ENCODE data around the gene NXN.
"Not testable (repeated sequence)": the region's sequence is repeated elsewhere in the genome, so short reads cannot be mapped to it uniquely, and the experiment has no call there.

NXN gene

GRCh38 chr17:978103-979093, 1.2 kb downstream of the NXN start:
- DNase-seq: no peak

GRCh38 chr17:977166-977565, 2.4 kb downstream of the NXN start:
- DNase-seq: no peak

GRCh38 chr17:976312-976711, 3.3 kb downstream of the NXN start:
- DNase-seq: no peak

GRCh38 chr17:975371-975915, 4.1 kb downstream of the NXN start:
- DNase-seq: no peak

GRCh38 chr17:974778-975177, 4.8 kb downstream of the NXN start:
- not testable (repeated sequence) for DNase-seq

GRCh38 chr17:973053-973452, 6.5 kb downstream of the NXN start:
- no peak for DNase-seq

- DNase-seq: not testable (repeated sequence)
Observed at GRCh38 chr17:971861-972260, 7.7 kb downstream of the NXN start.

- no peak for DNase-seq
Observed at GRCh38 chr17:970364-970763, 9.2 kb downstream of the NXN start.

- DNase-seq: no peak
Observed at GRCh38 chr17:969811-970355, 9.7 kb downstream of the NXN start.

- DNase-seq: no peak
Observed at GRCh38 chr17:968812-969730, 10.5 kb downstream of the NXN start.

GRCh38 chr17:967122-967521, 12.5 kb downstream of the NXN start:
- DNase-seq: no peak

- DNase-seq: no peak
Observed at GRCh38 chr17:965311-965989, 14.1 kb downstream of the NXN start.

GRCh38 chr17:964876-965275, 14.7 kb downstream of the NXN start:
- DNase-seq: no peak

GRCh38 chr17:962670-963069, 16.9 kb downstream of the NXN start:
- no peak for DNase-seq

- no peak for DNase-seq
Observed at GRCh38 chr17:962166-962565, 17.4 kb downstream of the NXN start.

- DNase-seq: no peak
Observed at GRCh38 chr17:958712-959451, 20.7 kb downstream of the NXN start.

- DNase-seq: no peak
Observed at GRCh38 chr17:957856-958421, 21.6 kb downstream of the NXN start.

GRCh38 chr17:956905-957304, 22.7 kb downstream of the NXN start:
- DNase-seq: no peak

GRCh38 chr17:954431-955164, 25.0 kb downstream of the NXN start:
- no peak for DNase-seq

- DNase-seq: no peak
Observed at GRCh38 chr17:953767-954166, 25.8 kb downstream of the NXN start.

All from T-helper 1 cell (primary cell).